ENCODE results near the gene ZDHHC18. TPM values are rescaled to one million over a fixed set of nuclear protein-coding genes. Genes with fewer than 3 reads are reported as not detected.
A peak's percentile ranks its signal among the peaks of the same experiment; 100 is the strongest.
"Not testable (repeated sequence)": the region's sequence is repeated elsewhere in the genome, so short reads cannot be mapped to it uniquely, and the experiment has no call there.

The ZDHHC18 gene
- total RNA-seq, 2 experiments from 2014 or later, result 18.2 to 19.5 TPM

DNA sequence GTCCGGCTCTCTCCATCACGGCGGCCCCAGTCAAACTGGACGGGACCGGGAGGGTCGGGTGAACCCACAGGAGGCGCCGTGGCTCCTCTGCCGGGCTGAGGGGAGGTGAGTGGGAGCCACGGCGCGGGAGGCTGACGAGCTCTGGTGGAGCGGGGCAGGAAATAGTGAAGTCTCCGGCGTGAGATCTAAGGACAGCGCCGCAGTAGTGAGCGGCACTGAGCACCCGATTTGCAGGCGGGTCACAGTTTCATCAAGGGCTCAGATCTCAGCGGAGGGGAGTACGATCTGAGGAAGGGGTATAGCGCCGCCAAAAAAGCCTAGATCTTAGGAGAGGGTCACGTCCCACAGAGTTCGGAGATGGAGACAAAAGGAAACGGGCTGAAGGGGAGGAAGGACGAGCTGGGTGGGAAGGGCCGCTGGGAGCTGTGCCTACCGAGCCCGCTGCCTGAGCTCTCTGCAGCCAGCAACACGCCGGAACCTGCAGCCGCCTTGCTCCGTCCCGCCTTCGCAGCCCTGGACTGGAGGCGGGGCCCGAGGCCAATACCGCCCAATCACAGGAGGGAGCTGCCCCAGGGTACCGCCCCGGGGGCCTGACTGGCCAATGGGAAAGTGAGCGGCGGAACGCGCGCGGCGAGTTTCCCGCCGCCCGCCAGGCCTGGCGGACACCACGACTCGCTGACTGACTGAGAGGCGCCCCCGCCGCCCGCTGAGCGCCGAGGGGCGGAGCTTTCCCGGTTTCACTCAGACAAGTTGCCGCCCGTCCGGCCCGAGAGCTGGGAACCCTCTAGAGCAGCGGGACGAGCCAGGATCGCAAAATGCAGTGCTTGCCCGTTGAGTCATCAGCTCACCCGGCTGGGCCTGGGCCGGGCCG is 38.4 kb downstream of the ZDHHC18 start:
- Histone ChIP-seq H3K4me1 (ENCODE audit: insufficient read depth, low read length, poor library complexity, severe bottlenecking) (peaks cover 40% of the 10 kb centered on the region), H3K4me3 (ENCODE audit: low read depth, low read length, poor library complexity, severe bottlenecking) (peak overlapping the region; percentile 82), H2AFZ (ENCODE audit: low read length) (peak overlapping the region; percentile 27; the same call in 1 of the 2 replicates), H3K9me2 (ENCODE audit: insufficient read depth, low read length) (no peaks in the 10 kb centered on the region), H3K27ac (ENCODE audit: low read depth, low read length, poor library complexity, severe bottlenecking) (peak overlapping the region; percentile 97), H3K79me2 (ENCODE audit: insufficient read depth, low read depth, low read length) (no peaks in the 10 kb centered on the region), H3K36me3 (ENCODE audit: insufficient read depth, low read length) (no peaks in the 10 kb centered on the region), H3K4me2 (ENCODE audit: low read length) (peak overlapping the region; percentile 99), H4K20me1 (ENCODE audit: insufficient read depth, low read length) (no peaks in the 10 kb centered on the region), H3K9me3 (ENCODE audit: low read length) (no peaks in the 10 kb centered on the region)
- POLR2A ChIA-PET, result interaction anchor here (0.7 to 2.7 kb wide), 19 partner anchors 10 to 1396 kb away, joined by 3 to 19 read pairs (median 5); partner anchors contain the start of genes GPN2 and PIGV
- intact Hi-C loops (cut with micrococcal nuclease; ENCODE audit: unreplicated experiment), result loop anchor here (2.0 kb wide), 1 partner anchor 172 kb away; no protein-coding TSS in a partner anchor
- no TSS peak for BruUV-seq (replicated peaks)
- DNase-seq (ENCODE audit: low spot score), result peak; percentile 98
- CTCF ChIA-PET (ENCODE audit: unreplicated experiment), result interaction anchor here (1.3 kb wide), 1 partner anchor 65 kb away, joined by 3 read pairs; no protein-coding TSS in a partner anchor
- no peak for TF ChIP-seq EZH2phosphoT487 (IDR thresholded peaks at IDR 0.05; ENCODE audit: borderline replicate concordance, low read depth, low read length)
- TF ChIP-seq, protein P1, sequence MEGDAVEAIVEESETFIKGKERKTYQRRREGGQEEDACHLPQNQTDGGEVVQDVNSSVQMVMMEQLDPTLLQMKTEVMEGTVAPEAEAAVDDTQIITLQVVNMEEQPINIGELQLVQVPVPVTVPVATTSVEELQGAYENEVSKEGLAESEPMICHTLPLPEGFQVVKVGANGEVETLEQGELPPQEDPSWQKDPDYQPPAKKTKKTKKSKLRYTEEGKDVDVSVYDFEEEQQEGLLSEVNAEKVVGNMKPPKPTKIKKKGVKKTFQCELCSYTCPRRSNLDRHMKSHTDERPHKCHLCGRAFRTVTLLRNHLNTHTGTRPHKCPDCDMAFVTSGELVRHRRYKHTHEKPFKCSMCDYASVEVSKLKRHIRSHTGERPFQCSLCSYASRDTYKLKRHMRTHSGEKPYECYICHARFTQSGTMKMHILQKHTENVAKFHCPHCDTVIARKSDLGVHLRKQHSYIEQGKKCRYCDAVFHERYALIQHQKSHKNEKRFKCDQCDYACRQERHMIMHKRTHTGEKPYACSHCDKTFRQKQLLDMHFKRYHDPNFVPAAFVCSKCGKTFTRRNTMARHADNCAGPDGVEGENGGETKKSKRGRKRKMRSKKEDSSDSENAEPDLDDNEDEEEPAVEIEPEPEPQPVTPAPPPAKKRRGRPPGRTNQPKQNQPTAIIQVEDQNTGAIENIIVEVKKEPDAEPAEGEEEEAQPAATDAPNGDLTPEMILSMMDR (conservative IDR thresholded peaks at IDR 0.05; ENCODE audit: low read length), result no peak

DNA sequence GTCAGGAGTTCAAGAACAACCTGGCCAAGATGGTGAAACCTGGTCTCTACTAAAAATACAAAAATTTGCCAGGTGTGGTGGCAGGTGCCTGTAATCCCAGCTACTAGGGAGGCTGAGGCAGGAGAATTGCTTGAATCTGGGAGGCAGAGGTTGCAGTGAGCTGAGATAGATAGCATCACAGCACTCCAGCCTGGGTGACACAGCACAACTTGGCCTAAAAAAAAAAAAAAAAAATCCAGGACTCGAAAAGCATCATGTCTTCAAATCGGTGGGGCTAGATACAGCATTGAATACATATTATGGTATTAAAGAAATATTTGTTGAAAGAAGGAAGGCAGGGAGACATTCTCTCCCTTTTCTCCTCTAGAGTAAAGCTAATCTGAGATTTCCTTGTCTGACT is 46.6 kb downstream of the ZDHHC18 start:
- DNase-seq (ENCODE audit: low spot score); intact Hi-C loops (cut with micrococcal nuclease; ENCODE audit: unreplicated experiment); H3K79me2 ChIP-seq (ENCODE audit: insufficient read depth, low read depth, low read length); H3K4me3 ChIP-seq (ENCODE audit: low read depth, low read length, poor library complexity, severe bottlenecking); H2AFZ ChIP-seq (ENCODE audit: low read length); CTCF ChIA-PET (ENCODE audit: unreplicated experiment); BruUV-seq (replicated peaks); H4K20me1 ChIP-seq (ENCODE audit: insufficient read depth, low read length); H3K9me2 ChIP-seq (ENCODE audit: insufficient read depth, low read length); H3K9me3 ChIP-seq (ENCODE audit: low read length); H3K4me2 ChIP-seq (ENCODE audit: low read length); H3K27ac ChIP-seq (ENCODE audit: low read depth, low read length, poor library complexity, severe bottlenecking): not testable (repeated sequence)
- Histone ChIP-seq H3K4me1 (ENCODE audit: insufficient read depth, low read length, poor library complexity, severe bottlenecking) (peaks cover 10% of the 10 kb centered on the region), H3K36me3 (ENCODE audit: insufficient read depth, low read length) (peaks cover 27% of the 10 kb centered on the region; the same call in 1 of the 2 replicates)
- POLR2A ChIA-PET, result interaction anchor here (0.7 kb wide), 1 partner anchor 81 kb away, joined by 3 read pairs; no protein-coding TSS in a partner anchor

DNA sequence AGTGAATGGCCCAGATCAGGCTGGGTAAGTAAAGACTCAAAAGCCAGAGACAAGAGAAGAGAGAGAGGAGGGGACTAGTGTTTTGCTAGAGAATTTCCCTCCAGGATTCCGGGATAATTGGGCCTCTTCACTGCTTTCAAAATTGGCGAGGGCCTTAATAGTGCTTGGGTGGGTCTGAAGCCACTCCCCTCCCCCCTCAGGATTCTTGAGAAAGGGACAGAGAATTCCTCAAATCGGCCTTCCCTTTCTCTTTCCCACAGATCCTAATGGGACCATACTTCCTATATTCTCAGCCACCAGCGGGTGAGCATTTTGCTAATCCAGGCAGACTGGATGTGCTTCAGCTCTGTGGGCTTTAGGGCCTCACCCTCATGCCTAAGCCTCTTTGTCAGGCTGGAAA is 48.4 kb downstream of the ZDHHC18 start:
- peaks cover 10% of the 10 kb centered on the region for H3K4me1 ChIP-seq (ENCODE audit: insufficient read depth, low read length, poor library complexity, severe bottlenecking)
- H3K36me3 ChIP-seq (ENCODE audit: insufficient read depth, low read length), result peaks cover 42% of the 10 kb centered on the region
- no peaks in the 10 kb centered on the region for H3K79me2 ChIP-seq (ENCODE audit: insufficient read depth, low read depth, low read length)
- intact Hi-C loops (cut with micrococcal nuclease; ENCODE audit: unreplicated experiment), result loop anchor here (5.0 kb wide), 1 partner anchor 273 kb away; no protein-coding TSS in a partner anchor
- no peak overlapping the region for H3K4me3 ChIP-seq (ENCODE audit: low read depth, low read length, poor library complexity, severe bottlenecking)
- no peak for DNase-seq (ENCODE audit: low spot score)
- ChIA-PET CTCF (ENCODE audit: unreplicated experiment) (interaction anchor here (0.6 kb wide), 1 partner anchor 273 kb away, joined by 3 read pairs; no protein-coding TSS in a partner anchor), POLR2A (interaction anchor here (0.5 kb wide), 1 partner anchor 8 kb away, joined by 4 read pairs; no protein-coding TSS in a partner anchor)
- no TSS peak for BruUV-seq (replicated peaks)
- TF ChIP-seq EZH2phosphoT487 (IDR thresholded peaks at IDR 0.05; ENCODE audit: borderline replicate concordance, low read depth, low read length), result no peak
- TF ChIP-seq, protein P1 (conservative IDR thresholded peaks at IDR 0.05; ENCODE audit: low read length), result no peak
- no peaks in the 10 kb centered on the region for H3K9me2 ChIP-seq (ENCODE audit: insufficient read depth, low read length)
- H3K4me2 ChIP-seq (ENCODE audit: low read length), result no peak overlapping the region
- no peaks in the 10 kb centered on the region for H4K20me1 ChIP-seq (ENCODE audit: insufficient read depth, low read length)
- H3K27ac ChIP-seq (ENCODE audit: low read depth, low read length, poor library complexity, severe bottlenecking), result no peak overlapping the region
- H2AFZ ChIP-seq (ENCODE audit: low read length), result no peak overlapping the region
- H3K9me3 ChIP-seq (ENCODE audit: low read length), result no peaks in the 10 kb centered on the region

Measured in OCI-LY7 (cell line).